HEK293T (cell line): Measurements from ENCODE around the gene EDRF1.

ENCODE experiments used
- BHLHE40 ChIP-seq: fragments of 450-650 bp; IDR thresholded peaks from 2 replicates; pipeline ENCODE4 v1.6.1; 2016; ENCODE audit warnings: mild to moderate bottlenecking, moderate library complexity, borderline replicate concordance
- CTBP1 ChIP-seq: fragments of 450-650 bp; IDR thresholded peaks from 2 replicates; pipeline ENCODE4 v1.6.1; 2016; ENCODE audit warnings: borderline replicate concordance
- ELF4 ChIP-seq: fragments of 450-650 bp; IDR thresholded peaks from 2 replicates; pipeline ENCODE4 v1.6.1; 2017; ENCODE audit warnings: antibody characterized with exemption
- FOXA1 ChIP-seq: fragments of 450-650 bp; IDR thresholded peaks from 2 replicates; pipeline ENCODE4 v1.6.1; 2016; ENCODE audit warnings: mild to moderate bottlenecking
- FOXK2 ChIP-seq: fragments of 450-650 bp; IDR thresholded peaks from 2 replicates; pipeline ENCODE4 v1.6.1; 2016; ENCODE audit warnings: mild to moderate bottlenecking
- FOXM1 ChIP-seq: fragments of 450-650 bp; IDR thresholded peaks from 2 replicates; pipeline ENCODE4 v1.6.1; 2017; ENCODE audit warnings: mild to moderate bottlenecking, borderline replicate concordance
- LEF1 ChIP-seq: fragments of 450-650 bp; IDR thresholded peaks from 2 replicates; pipeline ENCODE4 v1.6.1; 2017; ENCODE audit warnings: mild to moderate bottlenecking, borderline replicate concordance
- SP1 ChIP-seq: fragments of 450-650 bp; IDR thresholded peaks from 2 replicates; pipeline ENCODE4 v1.6.1; 2017
- SUZ12 ChIP-seq: fragments of 450-650 bp; IDR thresholded peaks from 2 replicates; pipeline ENCODE4 v1.6.1; 2016; ENCODE audit warnings: mild to moderate bottlenecking
- TARDBP ChIP-seq: fragments of 450-650 bp; IDR thresholded peaks from 2 replicates; pipeline ENCODE4 v1.6.1; 2016
- ZNF384 ChIP-seq: fragments of 450-650 bp; IDR thresholded peaks from 2 replicates; pipeline ENCODE4 v1.6.1; 2016
- TF ChIP-seq, protein P1 (sequence below): fragments of 450-650 bp; IDR thresholded peaks from 2 replicates; pipeline ENCODE4 v1.6.1; 2016

DNA sequence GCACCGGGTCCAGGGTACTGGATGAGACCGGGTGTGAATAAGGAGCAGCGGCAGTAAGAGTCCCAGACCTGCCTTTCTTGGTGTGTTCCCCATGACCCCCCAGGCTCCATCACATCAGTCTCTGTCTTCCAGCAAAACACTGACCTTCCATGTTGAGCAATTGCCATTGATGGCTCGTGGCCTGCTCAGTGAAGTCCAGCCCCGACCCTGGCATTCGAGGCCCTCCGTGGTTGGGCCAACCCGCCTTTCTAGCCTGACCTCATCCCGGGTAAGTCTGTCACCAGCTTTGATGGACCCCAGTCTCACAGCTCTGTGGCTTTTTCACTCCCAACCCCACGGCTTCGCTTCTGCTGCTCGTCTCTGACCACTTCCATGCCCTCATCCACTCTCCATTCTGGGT is 49.7 kb downstream of the EDRF1 start:
- TF ChIP-seq LEF1 (no peak), FOXM1 (no peak), FOXA1 (no peak), FOXK2 (no peak), SP1 (no peak), ZNF384 (no peak), SUZ12 (no peak), BHLHE40 (no peak), ELF4 (no peak), CTBP1 (no peak), TARDBP (no peak)
- TF ChIP-seq, protein P1, sequence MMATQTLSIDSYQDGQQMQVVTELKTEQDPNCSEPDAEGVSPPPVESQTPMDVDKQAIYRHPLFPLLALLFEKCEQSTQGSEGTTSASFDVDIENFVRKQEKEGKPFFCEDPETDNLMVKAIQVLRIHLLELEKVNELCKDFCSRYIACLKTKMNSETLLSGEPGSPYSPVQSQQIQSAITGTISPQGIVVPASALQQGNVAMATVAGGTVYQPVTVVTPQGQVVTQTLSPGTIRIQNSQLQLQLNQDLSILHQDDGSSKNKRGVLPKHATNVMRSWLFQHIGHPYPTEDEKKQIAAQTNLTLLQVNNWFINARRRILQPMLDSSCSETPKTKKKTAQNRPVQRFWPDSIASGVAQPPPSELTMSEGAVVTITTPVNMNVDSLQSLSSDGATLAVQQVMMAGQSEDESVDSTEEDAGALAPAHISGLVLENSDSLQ = no peak
